SU-DHL-6 (cell line): ENCODE data around the gene HOXC12.

Experiments used
- CTCF ChIP-seq: fragments of 200-600 bp; sonication (generic); IDR thresholded peaks from one replicate; pipeline ENCODE4 v1.5.1; 2017; ENCODE audit warnings: antibody characterized with exemption, mild to moderate bottlenecking, low read length, moderate library complexity; ENCODE audit not compliant: insufficient read depth, poor library complexity, severe bottlenecking
- EZH2phosphoT487 ChIP-seq: fragments of 200-600 bp; sonication (generic), shearing (Covaris generic); conservative IDR thresholded peaks from 2 replicates; pipeline ENCODE4 v1.6.1; 2018; ENCODE audit warnings: mild to moderate bottlenecking, antibody characterized with exemption, low read length, moderate library complexity, mixed read lengths

- TF ChIP-seq CTCF (no peak), EZH2phosphoT487 (no peak)
These were observed 29.4 kb downstream of the HOXC12 start for GRCh38 chr12:53983950-53984572.
